Naive thymus-derived CD4-positive, alpha-beta T cell (primary cell): ENCODE measurements around the gene DROSHA. TPM values are rescaled to one million over a fixed set of nuclear protein-coding genes. Genes with fewer than 3 reads are reported as not detected.

Experiments used
- ATAC-seq: fragments of 150-1000 bp; cut with Tn5 transposase; 2 replicates; pipeline ENCODE4 v1.10.0; 2021; ENCODE audit warnings: mild to moderate bottlenecking, moderate library complexity
- CTCF ChIA-PET: fragments of 350-600 bp; sonication (Branson Sonifier 250); formaldehyde crosslinking; loops from one replicate; lab custom pipeline; 2021; ENCODE audit warnings: antibody characterized with exemption; lab: Charles Lee
- POLR2A ChIA-PET: fragments of 350-600 bp; sonication (Branson Sonifier 250); formaldehyde crosslinking; loops from one replicate; lab custom pipeline; 2021; ENCODE audit warnings: antibody characterized with exemption, inconsistent platforms; lab: Charles Lee
- DNase-seq, 9 donors: peaks; one replicate each; pipeline versions ENCODE4 v3.0.0 to v3.0.0-alpha.2; 2020 to 2022; ENCODE audit warnings: mixed read lengths in 1 of 9
- H3K27ac ChIP-seq: one replicate; pipeline ENCODE4 v1.7.0; 2013; ENCODE audit warnings: mild to moderate bottlenecking, low read depth, low read length, moderate library complexity
- H3K27me3 ChIP-seq, 2 donors: one replicate each; pipeline ENCODE4 v1.7.0; 2013; ENCODE audit warnings: low read length in 2 of 2, mild to moderate bottlenecking in 2 of 2, moderate library complexity in 2 of 2; ENCODE audit not compliant: control insufficient read depth in 2 of 2, insufficient read depth in 2 of 2
- H3K36me3 ChIP-seq, 3 experiments: 1 replicate in 2 of 3; 2 replicates in 1 of 3; pipeline ENCODE4 v1.7.0; 2013; ENCODE audit warnings: low read length in 3 of 3, mild to moderate bottlenecking in 3 of 3, moderate library complexity in 1 of 3; ENCODE audit not compliant: insufficient read depth in 3 of 3, control insufficient read depth in 2 of 3
- H3K4me1 ChIP-seq, 2 donors: one replicate each; pipeline ENCODE4 v1.7.0; 2013; ENCODE audit warnings: low read length in 2 of 2, mild to moderate bottlenecking in 2 of 2, moderate library complexity in 1 of 2; ENCODE audit not compliant: control insufficient read depth in 2 of 2, insufficient read depth in 2 of 2
- H3K4me3 ChIP-seq: 2 replicates; pipeline ENCODE4 v1.7.0; 2013; ENCODE audit warnings: mild to moderate bottlenecking, low read length
- H3K9me3 ChIP-seq, 3 experiments: 1 replicate in 2 of 3; 2 replicates in 1 of 3; pipeline ENCODE4 v1.7.0; 2013; ENCODE audit warnings: low read length in 3 of 3; ENCODE audit not compliant: control insufficient read depth in 2 of 3
- H3K27ac Mint-ChIP-seq, 9 donors: one replicate each; pipeline ENCODE4 v1.8.0; 2020 to 2022; ENCODE audit warnings: mixed read lengths in 9 of 9, mild to moderate bottlenecking in 8 of 9, moderate library complexity in 5 of 9, inconsistent platforms in 2 of 9
- H3K27me3 Mint-ChIP-seq, 5 donors: one replicate each; pipeline ENCODE4 v1.8.0; 2021 to 2022; ENCODE audit warnings: mixed read lengths in 5 of 5, mild to moderate bottlenecking in 1 of 5
- H3K36me3 Mint-ChIP-seq, 5 donors: one replicate each; pipeline ENCODE4 v1.8.0; 2020 to 2022; ENCODE audit warnings: mixed read lengths in 5 of 5, mild to moderate bottlenecking in 3 of 5, inconsistent platforms in 1 of 5
- H3K4me1 Mint-ChIP-seq, 7 donors: one replicate each; pipeline ENCODE4 v1.8.0; 2020 to 2022; ENCODE audit warnings: mixed read lengths in 7 of 7, mild to moderate bottlenecking in 3 of 7, inconsistent platforms in 1 of 7
- H3K4me3 Mint-ChIP-seq, 10 donors: one replicate each; pipeline ENCODE4 v1.8.0; 2020 to 2022; ENCODE audit warnings: mild to moderate bottlenecking in 10 of 10, mixed read lengths in 10 of 10, moderate library complexity in 6 of 10, inconsistent platforms in 2 of 10
- H3K9me3 Mint-ChIP-seq, 11 donors: one replicate each; pipeline ENCODE4 v1.8.0; 2020 to 2022; ENCODE audit warnings: mixed read lengths in 11 of 11, mild to moderate bottlenecking in 4 of 11, inconsistent platforms in 1 of 11, moderate library complexity in 1 of 11
- intact Hi-C, 2 donors: fragments of 100-400 bp; cut with micrococcal nuclease; formaldehyde crosslinking; loops; one replicate each; pipeline ENCODE4 v1.15.1; 2023
- polyA plus RNA-seq, 2 donors: library from polyadenylated mRNA; unstranded; fragments of 300-500 nt; fragmentation: Illumina TruSeq; gene quantifications; one replicate each; pipeline ENCODE4 v1.2.3, GENCODE V29; 2021
- total RNA-seq, 6 experiments: library from RNA in 5 of 6; stranded (reverse) in 5 of 6; gene quantifications; 1 replicate in 5 of 6; 2 replicates in 1 of 6; pipeline ENCODE4 v1.2.3 and lab custom pipeline; 2021 to 2026

Gene DROSHA
- total and polyA plus RNA-seq, 7 experiments from 2014 or later, result 11.2 to 92.0 (median 61.8) TPM

DNA sequence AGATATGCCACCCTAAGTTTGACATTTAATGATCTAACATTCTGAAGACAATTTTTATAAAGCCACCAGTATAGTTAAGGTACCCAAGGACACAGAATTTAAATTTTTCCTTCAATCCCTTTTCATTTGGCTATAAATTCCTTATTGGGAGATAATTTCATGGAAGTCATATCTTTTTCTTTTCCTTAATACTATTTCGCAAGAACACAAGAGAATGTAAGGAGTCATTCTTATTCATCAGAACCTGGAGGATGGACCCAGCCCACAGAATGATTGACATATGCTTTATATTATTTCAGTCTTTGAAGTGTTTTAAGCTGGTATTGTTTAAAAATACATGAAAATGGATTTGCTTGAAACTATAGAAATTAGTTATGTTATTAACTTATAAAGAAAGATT, 79.6 kb downstream of the DROSHA start:
- no peak overlapping the region for H3K4me3 ChIP-seq
- POLR2A ChIA-PET, result no interaction called here
- Mint-ChIP-seq H3K4me3 (no peak overlapping the region), H3K9me3 (peaks cover 0 to 31% (median 15%) of the 10 kb centered on the region in 11 donors), H3K27ac (no peak overlapping the region), H3K36me3 (peaks cover 32 to 82% (median 72%) of the 10 kb centered on the region in 5 donors), H3K4me1 (peaks cover 2 to 10% (median 8%) of the 10 kb centered on the region in 7 donors), H3K27me3 (no peaks in the 10 kb centered on the region)
- no peak for ATAC-seq
- peaks cover 5 to 50% (median 6%) of the 10 kb centered on the region in 3 experiments for H3K36me3 ChIP-seq
- no peaks in the 10 kb centered on the region for H3K27me3 ChIP-seq
- H3K27ac ChIP-seq, result no peak overlapping the region
- no peaks in the 10 kb centered on the region for H3K4me1 ChIP-seq
- intact Hi-C loops, result no loop called here
- CTCF ChIA-PET, result no interaction called here
- no peak for DNase-seq
- H3K9me3 ChIP-seq, result no peaks in the 10 kb centered on the region

DNA sequence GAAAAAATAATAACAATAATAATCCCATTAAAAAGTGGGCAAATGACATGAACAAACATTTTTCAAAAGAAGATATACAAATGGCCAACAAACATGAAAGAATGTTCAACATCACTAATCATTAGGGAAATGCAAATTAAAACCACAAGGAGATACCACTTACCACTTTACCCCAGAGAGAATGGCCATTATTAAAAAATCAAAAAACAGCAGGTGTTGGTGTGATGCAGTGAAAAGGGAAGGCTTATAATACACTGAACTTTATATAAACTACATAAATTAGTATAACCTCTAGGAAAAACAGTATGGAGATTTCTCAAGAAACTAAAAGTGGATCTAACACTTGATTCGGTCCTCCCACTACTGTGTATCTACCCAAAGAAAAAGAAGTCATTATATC, 81.9 kb downstream of the DROSHA start:
- no peak overlapping the region for H3K4me3 Mint-ChIP-seq
- peaks cover 3 to 17% (median 8%) of the 10 kb centered on the region in 7 donors for H3K4me1 Mint-ChIP-seq
- intact Hi-C loops, result no loop called here
- H3K27ac Mint-ChIP-seq, result peak overlapping the region in 1 of 9 donors; percentile 16
- H3K9me3 Mint-ChIP-seq, result peaks cover 0 to 8% (median 3%) of the 10 kb centered on the region in 11 donors
- ChIA-PET CTCF (no interaction called here), POLR2A (no interaction called here)
- Histone ChIP-seq H3K27ac (no peak overlapping the region), H3K36me3 (peaks cover 5 to 48% (median 9%) of the 10 kb centered on the region in 3 experiments), H3K4me1 (no peaks in the 10 kb centered on the region), H3K4me3 (no peak overlapping the region), H3K27me3 (no peaks in the 10 kb centered on the region), H3K9me3 (no peaks in the 10 kb centered on the region)
- no peaks in the 10 kb centered on the region for H3K27me3 Mint-ChIP-seq
- H3K36me3 Mint-ChIP-seq, result peaks cover 46 to 79% (median 67%) of the 10 kb centered on the region in 5 donors
- ATAC-seq (no peak), DNase-seq (no peak)

DNA sequence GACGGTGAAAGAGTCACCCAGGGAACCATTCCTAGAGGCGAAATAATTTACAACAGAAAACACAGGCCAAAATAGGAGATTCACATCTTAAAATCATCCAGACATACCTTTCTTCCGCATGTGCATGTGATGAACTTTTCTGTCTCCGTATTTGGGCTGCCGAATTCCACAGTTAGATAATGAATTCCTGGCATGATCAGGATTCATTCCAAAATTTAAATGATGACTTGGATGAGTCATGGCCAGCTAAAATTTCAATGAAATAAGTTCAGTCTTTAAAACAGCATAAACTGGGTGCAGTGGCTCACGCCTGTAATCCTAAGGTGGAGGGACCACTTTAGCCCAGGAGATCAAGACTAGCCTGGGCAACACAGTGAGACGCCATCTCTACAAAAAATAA, 82.7 kb downstream of the DROSHA start:
- DNase-seq (no peak), ATAC-seq (no peak)
- H3K4me1 ChIP-seq, result no peaks in the 10 kb centered on the region
- Mint-ChIP-seq H3K36me3 (peaks cover 51 to 84% (median 71%) of the 10 kb centered on the region in 5 donors), H3K27me3 (no peaks in the 10 kb centered on the region), H3K27ac (no peak overlapping the region), H3K4me3 (no peak overlapping the region), H3K9me3 (peaks cover 0 to 4% (median 2%) of the 10 kb centered on the region in 11 donors), H3K4me1 (peaks cover 3 to 23% (median 8%) of the 10 kb centered on the region in 7 donors)
- ChIA-PET POLR2A (no interaction called here), CTCF (no interaction called here)
- peaks cover 5 to 48% (median 9%) of the 10 kb centered on the region in 3 experiments for H3K36me3 ChIP-seq
- intact Hi-C loops, result no loop called here
- H3K27me3 ChIP-seq, result no peaks in the 10 kb centered on the region
- H3K4me3 ChIP-seq, result no peak overlapping the region
- H3K27ac ChIP-seq, result no peak overlapping the region
- no peaks in the 10 kb centered on the region for H3K9me3 ChIP-seq

DNA sequence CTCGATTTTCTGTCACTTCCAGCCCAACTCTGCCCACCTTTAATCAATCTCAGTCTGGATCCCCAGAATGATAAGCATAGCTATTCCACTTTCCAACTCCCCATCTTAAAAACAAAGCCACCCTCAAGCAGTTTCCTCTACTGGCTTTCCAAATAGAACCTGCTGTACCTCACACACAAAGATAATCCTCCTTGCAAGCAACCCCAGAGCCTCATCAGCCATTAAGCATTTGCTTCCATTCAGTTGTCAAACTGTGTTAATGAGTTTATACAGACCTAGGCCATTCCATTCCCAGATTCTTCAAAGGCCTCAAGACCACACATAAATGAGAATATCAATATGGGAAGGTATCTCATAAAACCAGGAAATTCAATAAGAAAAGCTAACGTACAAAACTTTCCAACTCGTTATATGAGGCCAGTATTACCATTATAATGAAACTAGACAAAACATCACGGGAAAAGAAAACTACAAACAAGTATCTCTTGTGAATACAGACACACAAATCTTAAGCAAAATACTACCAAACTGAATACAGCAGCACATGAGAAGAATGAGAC, 86.8 kb downstream of the DROSHA start:
- ATAC-seq (no peak), DNase-seq (no peak)
- Histone ChIP-seq H3K27ac (no peak overlapping the region), H3K27me3 (no peaks in the 10 kb centered on the region), H3K9me3 (no peaks in the 10 kb centered on the region), H3K36me3 (peaks cover 3 to 38% (median 5%) of the 10 kb centered on the region in 3 experiments), H3K4me1 (no peaks in the 10 kb centered on the region), H3K4me3 (no peak overlapping the region)
- Mint-ChIP-seq H3K36me3 (peaks cover 41 to 73% (median 59%) of the 10 kb centered on the region in 5 donors), H3K9me3 (peaks cover 0 to 4% (median 0%) of the 10 kb centered on the region in 11 donors), H3K4me3 (no peak overlapping the region), H3K27ac (no peak overlapping the region), H3K27me3 (no peaks in the 10 kb centered on the region), H3K4me1 (peaks cover 0 to 17% (median 3%) of the 10 kb centered on the region in 7 donors)
- CTCF ChIA-PET, result no interaction called here
- POLR2A ChIA-PET, result no interaction called here
- intact Hi-C loops, result no loop called here

DNA sequence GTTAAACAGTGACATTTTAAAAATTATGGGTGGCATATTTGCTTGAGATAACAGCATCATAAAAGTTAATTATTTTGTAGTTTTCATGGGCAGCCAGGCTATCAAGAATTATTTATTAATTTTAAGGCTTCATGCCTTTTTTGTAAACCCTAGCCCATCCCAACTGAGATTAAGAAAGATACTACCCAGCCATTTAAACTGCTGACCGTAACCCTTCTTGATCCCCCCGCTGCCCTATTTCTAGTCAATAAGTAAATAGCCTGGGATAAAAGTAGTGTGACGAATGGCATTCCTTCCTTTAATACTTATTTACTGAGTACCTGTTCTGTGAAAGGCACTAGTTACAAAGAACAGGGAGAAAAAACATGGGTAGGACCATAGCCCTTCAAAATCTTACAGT, 88.3 kb downstream of the DROSHA start:
- ChIA-PET POLR2A (no interaction called here), CTCF (no interaction called here)
- H3K4me1 Mint-ChIP-seq, result peaks cover 0 to 17% (median 5%) of the 10 kb centered on the region in 7 donors
- ATAC-seq (no peak), DNase-seq (no peak)
- H3K9me3 Mint-ChIP-seq, result peaks cover 0 to 4% (median 0%) of the 10 kb centered on the region in 11 donors
- H3K4me3 ChIP-seq, result no peak overlapping the region
- H3K27me3 ChIP-seq, result no peaks in the 10 kb centered on the region
- H3K27ac ChIP-seq, result no peak overlapping the region
- intact Hi-C loops, result no loop called here
- no peaks in the 10 kb centered on the region for H3K9me3 ChIP-seq
- no peaks in the 10 kb centered on the region for H3K4me1 ChIP-seq
- H3K36me3 Mint-ChIP-seq, result peaks cover 37 to 73% (median 49%) of the 10 kb centered on the region in 5 donors
- H3K27ac Mint-ChIP-seq, result no peak overlapping the region
- H3K36me3 ChIP-seq, result peaks cover 3 to 38% (median 5%) of the 10 kb centered on the region in 3 experiments
- H3K4me3 Mint-ChIP-seq, result no peak overlapping the region
- no peaks in the 10 kb centered on the region for H3K27me3 Mint-ChIP-seq

DNA sequence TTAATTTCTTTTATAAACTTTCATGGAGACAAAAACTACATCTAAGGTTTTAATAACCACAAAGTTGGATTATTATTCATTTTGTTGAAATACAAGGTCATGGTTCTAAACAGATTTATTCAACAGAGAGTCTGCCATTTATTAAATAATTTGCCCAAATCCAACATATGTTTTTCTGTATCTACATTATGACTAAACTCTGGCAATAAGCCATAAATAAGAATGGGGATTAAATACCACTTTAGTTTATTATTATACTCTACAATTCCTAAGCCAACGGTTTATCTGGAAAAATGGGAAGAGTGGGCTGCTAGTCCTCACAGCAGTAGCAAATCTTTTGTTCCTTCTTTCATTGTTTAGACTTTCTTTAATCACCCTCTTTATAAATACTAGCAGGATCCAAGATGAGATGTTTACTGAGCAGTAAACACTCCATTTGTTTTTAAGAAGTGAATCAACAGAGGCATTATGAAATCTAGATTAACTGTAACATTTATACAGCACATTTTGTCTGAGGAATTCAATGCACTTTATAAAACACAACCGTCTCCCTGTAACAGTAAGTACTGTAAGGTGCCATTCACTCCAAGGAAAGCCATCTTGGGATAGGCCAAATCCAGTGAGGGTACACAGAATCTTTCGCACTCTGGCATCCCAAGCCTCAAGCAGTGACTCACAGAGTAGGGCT, 89.7 kb downstream of the DROSHA start:
- Mint-ChIP-seq H3K4me3 (no peak overlapping the region), H3K27me3 (no peaks in the 10 kb centered on the region), H3K27ac (no peak overlapping the region), H3K4me1 (peaks cover 0 to 17% (median 9%) of the 10 kb centered on the region in 7 donors), H3K9me3 (peaks cover 0 to 4% (median 0%) of the 10 kb centered on the region in 11 donors), H3K36me3 (peaks cover 33 to 73% (median 48%) of the 10 kb centered on the region in 5 donors)
- H3K27me3 ChIP-seq, result no peaks in the 10 kb centered on the region
- H3K9me3 ChIP-seq, result no peaks in the 10 kb centered on the region
- H3K4me3 ChIP-seq, result no peak overlapping the region
- peaks cover 0 to 34% (median 3%) of the 10 kb centered on the region in 3 experiments for H3K36me3 ChIP-seq
- H3K27ac ChIP-seq, result no peak overlapping the region
- H3K4me1 ChIP-seq, result no peaks in the 10 kb centered on the region
- intact Hi-C loops, result no loop called here
- ATAC-seq (no peak), DNase-seq (no peak)
- ChIA-PET POLR2A (no interaction called here), CTCF (no interaction called here)
